ENCODE results near the gene GSDMA.
A peak's percentile ranks its signal among the peaks of the same experiment; 100 is the strongest.
"Not testable (repeated sequence)": the region's sequence is repeated elsewhere in the genome, so short reads cannot be mapped to it uniquely, and the experiment has no call there.

Gene GSDMA

DNA sequence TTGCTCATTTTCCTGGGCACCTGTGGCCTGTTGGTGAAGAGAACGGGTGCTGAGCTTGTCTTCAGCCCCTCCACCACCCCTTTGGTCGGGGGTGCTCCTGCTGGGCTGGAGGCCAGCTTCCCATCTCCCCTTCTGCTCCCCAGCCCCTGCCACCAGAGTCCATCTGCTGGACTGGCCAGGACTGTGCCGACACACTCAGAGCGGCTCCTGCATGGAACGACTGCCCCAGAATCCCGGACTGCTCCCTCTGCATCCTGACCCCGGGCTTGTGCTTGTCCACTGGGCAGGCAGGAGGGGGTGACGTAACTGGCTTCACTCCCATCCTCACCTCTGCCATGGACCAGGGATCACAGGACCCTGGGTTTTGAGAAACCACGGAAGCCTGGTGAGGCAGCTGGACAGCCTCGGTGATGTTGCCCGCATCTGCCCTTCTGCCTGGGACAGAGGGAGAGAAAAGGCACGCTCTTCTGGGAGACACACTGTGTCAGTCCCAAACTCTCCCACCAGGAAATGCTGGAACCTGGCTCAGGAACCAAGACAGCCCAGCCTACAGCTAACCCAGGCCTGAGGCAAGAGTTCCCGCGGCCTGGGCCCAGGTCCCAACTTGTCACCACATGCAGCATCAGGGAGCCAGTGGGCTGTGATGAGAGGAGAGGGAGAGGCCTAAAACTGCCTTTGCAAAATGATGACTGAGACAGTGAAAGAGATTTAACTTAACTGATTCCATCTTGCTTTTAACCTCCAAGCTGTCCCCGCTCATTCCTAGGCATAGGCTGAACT is 16.1 kb upstream of the GSDMA start:
- H3K9me3 Mint-ChIP-seq = no peaks in the 10 kb centered on the region
- ATAC-seq (no peak), DNase-seq (no peak)
- no peak overlapping the region for H3K27ac Mint-ChIP-seq
- no peak overlapping the region for H3K4me3 Mint-ChIP-seq
- peaks cover 10% of the 10 kb centered on the region for H3K27me3 Mint-ChIP-seq
- H3K4me1 Mint-ChIP-seq = peaks cover 31% of the 10 kb centered on the region

DNA sequence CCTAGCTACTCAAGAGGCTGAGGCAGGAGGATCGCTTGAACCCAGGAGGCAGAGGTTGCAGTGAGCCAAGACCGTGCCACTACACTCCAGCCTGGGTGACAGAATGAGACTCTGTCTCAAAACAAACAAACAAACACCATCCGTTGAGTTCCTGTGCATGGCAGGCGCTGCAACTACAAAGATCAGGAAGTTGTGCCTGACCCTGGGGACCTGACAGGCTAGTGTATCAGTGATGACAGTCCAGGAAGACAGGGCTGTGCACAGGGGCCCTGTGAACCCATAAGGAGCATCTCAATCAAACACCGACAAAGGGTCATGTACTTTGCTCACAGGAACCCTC is 14.3 kb upstream of the GSDMA start:
- H3K27me3 Mint-ChIP-seq, H3K9me3 Mint-ChIP-seq, H3K4me3 Mint-ChIP-seq, ATAC-seq, DNase-seq: not testable (repeated sequence)
- Mint-ChIP-seq H3K27ac (peak overlapping the region; percentile 31 to 44), H3K4me1 (peaks cover 43% of the 10 kb centered on the region)

GRCh38 chr17:39949028-39949427 is 13.8 kb upstream of the GSDMA start:
- Mint-ChIP-seq H3K27me3 (no peaks in the 10 kb centered on the region), H3K9me3 (no peaks in the 10 kb centered on the region), H3K4me1 (peaks cover 47% of the 10 kb centered on the region), H3K4me3 (no peak overlapping the region), H3K27ac (no peak overlapping the region)
- no peak for ATAC-seq
- DNase-seq = no peak

DNA sequence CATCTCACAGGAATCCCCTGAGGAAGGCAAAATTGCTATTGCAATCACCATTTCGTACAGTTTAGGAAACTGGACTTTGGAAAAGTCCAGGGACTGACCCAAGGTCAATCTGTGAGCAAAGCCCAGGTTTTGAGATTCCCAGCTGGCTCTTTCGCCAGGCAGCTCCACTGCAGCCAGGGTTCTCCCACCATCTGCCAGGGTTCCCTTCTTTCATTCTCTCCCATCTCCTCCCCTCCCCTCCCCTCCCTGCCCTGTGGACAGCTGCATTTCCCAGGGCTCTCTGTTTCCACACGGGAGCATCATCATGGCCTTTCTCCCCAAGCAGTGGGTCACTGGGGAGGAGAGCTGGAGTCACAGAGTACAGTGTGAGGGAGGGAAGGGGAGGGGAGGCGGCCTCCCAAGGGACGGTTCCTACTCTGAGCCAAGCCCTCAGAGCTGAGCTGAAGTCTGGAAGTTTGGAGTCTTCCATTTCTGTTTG is 11.9 kb upstream of the GSDMA start:
- Mint-ChIP-seq H3K4me1 (peaks cover 47% of the 10 kb centered on the region), H3K27ac (no peak overlapping the region), H3K27me3 (no peaks in the 10 kb centered on the region), H3K4me3 (no peak overlapping the region), H3K9me3 (no peaks in the 10 kb centered on the region)
- no peak for DNase-seq
- no peak for ATAC-seq

GRCh38 chr17:39951924-39952679 is 10.7 kb upstream of the GSDMA start:
- Mint-ChIP-seq H3K9me3 (no peaks in the 10 kb centered on the region), H3K27me3 (no peaks in the 10 kb centered on the region), H3K4me3 (peak overlapping the region; percentile 62 to 63), H3K27ac (no peak overlapping the region), H3K4me1 (peaks cover 47% of the 10 kb centered on the region)
- DNase-seq = no peak
- ATAC-seq = peak; percentile 17

DNA sequence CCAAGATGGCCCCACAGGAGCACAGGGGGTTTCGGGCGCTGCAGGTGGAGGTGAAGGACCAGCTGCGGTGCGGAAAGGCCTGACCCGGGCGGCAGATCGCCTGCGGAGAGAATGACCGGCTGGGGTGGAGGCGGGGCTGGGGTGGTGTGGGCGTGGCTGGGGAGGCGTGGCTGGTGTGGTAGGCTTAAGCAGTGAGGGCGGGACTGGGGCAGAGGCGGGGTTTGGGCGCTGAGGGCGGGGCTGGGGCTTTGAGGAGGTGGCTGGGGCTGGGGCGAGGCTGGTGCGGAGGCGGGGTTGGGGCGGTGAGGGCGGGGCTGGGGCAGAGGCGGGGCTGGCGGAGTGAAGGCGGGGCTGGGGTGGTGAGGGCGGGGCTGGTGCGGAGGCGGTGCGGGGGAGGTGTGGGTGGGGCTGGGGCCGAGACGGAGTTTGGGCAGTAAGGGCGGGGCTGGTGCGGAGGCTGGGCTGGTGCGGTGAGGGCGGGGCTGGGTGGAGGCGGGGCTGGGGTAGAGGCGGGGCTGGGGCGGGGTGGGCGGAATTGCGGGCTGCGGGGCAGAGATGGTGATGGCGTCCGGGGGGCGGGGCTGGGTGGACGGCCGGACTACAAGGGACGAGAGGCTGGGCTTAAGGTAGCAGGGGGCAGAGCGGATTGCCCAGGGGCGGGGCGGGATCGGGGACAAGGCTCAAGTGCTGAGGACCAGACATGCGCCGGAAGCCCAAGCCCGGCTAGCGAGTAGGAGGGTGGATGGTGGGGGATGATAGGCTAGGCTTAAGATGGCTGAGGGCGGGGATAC is 9.9 kb upstream of the GSDMA start:
- Mint-ChIP-seq H3K4me3 (peak overlapping the region; percentile 86 to 89), H3K27me3 (no peaks in the 10 kb centered on the region), H3K27ac (peak overlapping the region; percentile 79 to 85), H3K4me1 (peaks cover 41% of the 10 kb centered on the region), H3K9me3 (no peaks in the 10 kb centered on the region)
- DNase-seq (peak; percentile 85 to 93), ATAC-seq (peak; percentile 91)

- H3K4me3 Mint-ChIP-seq = peak overlapping the region; percentile 86 to 89
- no peaks in the 10 kb centered on the region for H3K9me3 Mint-ChIP-seq
- H3K27me3 Mint-ChIP-seq = no peaks in the 10 kb centered on the region
- DNase-seq (no peak), ATAC-seq (no peak)
- peak overlapping the region; percentile 79 to 85 for H3K27ac Mint-ChIP-seq
- peaks cover 37% of the 10 kb centered on the region for H3K4me1 Mint-ChIP-seq
These were observed 9.3 kb upstream of the GSDMA start for GRCh38 chr17:39953471-39953888.

GRCh38 chr17:39954876-39955275 is 7.9 kb upstream of the GSDMA start:
- Mint-ChIP-seq H3K4me3 (peak overlapping the region in 1 of 2 donors; percentile 22), H3K27ac (no peak overlapping the region), H3K9me3 (no peaks in the 10 kb centered on the region), H3K27me3 (no peaks in the 10 kb centered on the region), H3K4me1 (peaks cover 34% of the 10 kb centered on the region)
- DNase-seq (no peak), ATAC-seq (no peak)

- no peak for ATAC-seq
- H3K4me1 Mint-ChIP-seq = peaks cover 30% of the 10 kb centered on the region
- H3K9me3 Mint-ChIP-seq = no peaks in the 10 kb centered on the region
- H3K27ac Mint-ChIP-seq = no peak overlapping the region
- no peaks in the 10 kb centered on the region for H3K27me3 Mint-ChIP-seq
- DNase-seq = no peak
- no peak overlapping the region for H3K4me3 Mint-ChIP-seq
These were observed 7.0 kb upstream of the GSDMA start for GRCh38 chr17:39955726-39956225.

DNA sequence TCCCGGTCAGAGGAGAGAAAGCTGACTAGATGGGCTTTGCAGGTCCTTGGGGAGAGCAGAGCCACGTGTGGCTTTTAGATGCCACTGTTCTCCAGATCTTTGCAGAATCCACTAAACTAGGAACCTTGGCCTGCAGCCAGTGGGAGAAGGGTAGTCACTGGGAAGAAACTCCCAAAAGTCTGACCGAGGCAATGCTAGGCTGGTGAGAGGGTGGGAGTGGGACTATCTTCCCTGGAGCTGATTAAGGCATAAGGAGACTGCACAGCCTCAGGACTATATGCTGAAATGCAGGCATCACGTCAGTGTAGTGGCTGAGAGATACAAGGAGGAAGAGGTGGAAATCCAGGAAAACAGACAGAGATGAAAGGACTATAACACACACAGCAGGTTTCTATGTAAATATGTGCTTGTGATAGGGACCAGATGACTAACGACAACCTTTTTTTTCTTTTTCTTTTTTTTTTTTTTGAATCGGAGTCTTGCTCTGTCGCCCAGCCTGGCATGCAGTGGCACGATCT is 2.2 kb upstream of the GSDMA start:
- H3K9me3 Mint-ChIP-seq = no peaks in the 10 kb centered on the region
- ATAC-seq = no peak
- no peak overlapping the region for H3K27ac Mint-ChIP-seq
- H3K4me1 Mint-ChIP-seq = peaks cover 39% of the 10 kb centered on the region
- no peaks in the 10 kb centered on the region for H3K27me3 Mint-ChIP-seq
- no peak for DNase-seq
- no peak overlapping the region for H3K4me3 Mint-ChIP-seq

GRCh38 chr17:39963829-39964228 is 1.0 kb downstream of the GSDMA start:
- Mint-ChIP-seq H3K27ac (peak overlapping the region in 1 of 2 donors; percentile 85), H3K27me3 (no peaks in the 10 kb centered on the region), H3K9me3 (no peaks in the 10 kb centered on the region), H3K4me3 (peak overlapping the region in 1 of 2 donors; percentile 0), H3K4me1 (peaks cover 33% of the 10 kb centered on the region)
- DNase-seq = no peak
- peak; percentile 56 for ATAC-seq

GRCh38 chr17:39965017-39965699 is 2.4 kb downstream of the GSDMA start:
- DNase-seq (no peak), ATAC-seq (no peak)
- H3K27ac Mint-ChIP-seq = no peak overlapping the region
- H3K4me1 Mint-ChIP-seq = peaks cover 27% of the 10 kb centered on the region
- no peaks in the 10 kb centered on the region for H3K9me3 Mint-ChIP-seq
- no peak overlapping the region for H3K4me3 Mint-ChIP-seq
- H3K27me3 Mint-ChIP-seq = no peaks in the 10 kb centered on the region

DNA sequence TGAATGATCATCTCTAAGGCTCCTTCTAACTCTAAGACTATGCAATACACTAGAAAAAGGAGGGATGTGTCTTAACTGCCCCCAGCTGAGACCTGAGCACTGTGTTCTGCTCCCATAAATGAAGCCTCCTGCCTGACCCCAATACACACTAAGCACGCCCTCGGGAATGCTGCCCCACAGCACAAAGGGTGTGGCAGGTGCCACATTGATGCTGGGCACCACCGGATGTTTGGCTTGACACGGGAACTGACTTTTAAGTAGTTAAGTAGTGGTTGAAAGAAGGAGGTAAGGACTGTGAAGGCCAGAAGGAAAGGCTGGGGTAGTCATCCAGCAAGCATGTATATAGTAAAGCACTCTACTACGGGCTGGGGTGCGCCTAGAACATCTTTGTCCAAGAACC is 4.0 kb downstream of the GSDMA start:
- Mint-ChIP-seq H3K9me3 (no peaks in the 10 kb centered on the region), H3K4me3 (no peak overlapping the region), H3K27ac (no peak overlapping the region), H3K4me1 (peaks cover 22% of the 10 kb centered on the region), H3K27me3 (no peaks in the 10 kb centered on the region)
- DNase-seq (no peak), ATAC-seq (no peak)

- Mint-ChIP-seq H3K27me3 (no peaks in the 10 kb centered on the region), H3K27ac (no peak overlapping the region), H3K9me3 (no peaks in the 10 kb centered on the region), H3K4me3 (no peak overlapping the region), H3K4me1 (peaks cover 5% of the 10 kb centered on the region)
- ATAC-seq (no peak), DNase-seq (no peak)
These were observed 6.0 kb downstream of the GSDMA start for GRCh38 chr17:39968761-39969160.

DNA sequence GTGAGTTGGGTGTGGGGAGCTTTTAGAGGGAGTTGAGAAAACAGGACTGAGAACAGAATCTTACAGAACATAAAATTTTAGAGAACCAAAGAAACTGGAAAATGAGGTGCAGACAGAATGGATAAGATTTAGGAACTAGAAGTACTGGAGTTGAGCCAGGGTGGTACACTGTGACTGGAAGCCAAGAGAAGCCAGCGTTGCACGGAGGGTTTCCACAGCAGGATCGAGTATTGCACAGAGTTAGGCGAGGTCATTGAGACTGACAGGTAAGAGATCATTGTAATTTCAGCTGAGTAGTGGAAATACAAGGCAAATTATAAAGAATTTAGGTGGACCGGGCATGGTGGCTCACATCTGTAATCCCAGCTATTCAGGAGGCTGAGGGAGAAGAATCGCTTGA is 6.6 kb downstream of the GSDMA start:
- Mint-ChIP-seq H3K4me3 (no peak overlapping the region), H3K4me1 (no peaks in the 10 kb centered on the region), H3K27me3 (no peaks in the 10 kb centered on the region), H3K9me3 (no peaks in the 10 kb centered on the region), H3K27ac (no peak overlapping the region)
- no peak for ATAC-seq
- DNase-seq = no peak
